GM12878 (cell line): ENCODE results near the gene TLL1.

Experiments used
- BCL11A ChIP-seq: IDR thresholded peaks from 2 replicates; pipeline ENCODE4 v1.6.1; 2011; ENCODE audit warnings: low read depth, low read length
- SIX5 ChIP-seq: IDR thresholded peaks from 2 replicates; pipeline ENCODE4 v1.6.1; 2011; ENCODE audit warnings: mild to moderate bottlenecking, low read depth, low read length, moderate library complexity; ENCODE audit not compliant: severe bottlenecking

DNA sequence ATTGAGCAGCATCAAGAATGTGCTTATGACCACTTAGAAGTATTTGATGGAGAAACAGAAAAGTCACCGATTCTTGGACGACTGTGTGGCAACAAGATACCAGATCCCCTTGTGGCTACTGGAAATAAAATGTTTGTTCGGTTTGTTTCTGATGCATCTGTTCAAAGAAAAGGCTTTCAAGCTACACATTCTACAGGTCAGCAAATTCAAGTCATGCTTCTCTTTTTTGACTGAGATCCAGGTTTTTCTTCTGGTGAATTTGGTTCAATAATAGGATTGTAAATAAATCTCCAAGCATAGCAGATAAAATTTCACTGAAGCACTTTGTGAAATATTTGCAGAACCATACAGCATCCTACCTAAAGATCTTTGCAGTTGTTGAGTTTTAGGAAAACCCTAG lies 218.1 kb downstream of the TLL1 start:
- TF ChIP-seq SIX5 (no peak), BCL11A (no peak)
